GM19397 (cell line): ENCODE results near the gene KLHL26.
"Not testable (repeated sequence)": the region's sequence is repeated elsewhere in the genome, so short reads cannot be mapped to it uniquely, and the experiment has no call there.

ENCODE experiments used
- ATAC-seq: cut with Tn5 transposase; IDR thresholded peaks from one replicate; pipeline ENCODE4 v1.9.1; 2021; ENCODE audit warnings: mild to moderate bottlenecking, moderate library complexity; ENCODE audit not compliant: unreplicated experiment

KLHL26 gene, protein sequence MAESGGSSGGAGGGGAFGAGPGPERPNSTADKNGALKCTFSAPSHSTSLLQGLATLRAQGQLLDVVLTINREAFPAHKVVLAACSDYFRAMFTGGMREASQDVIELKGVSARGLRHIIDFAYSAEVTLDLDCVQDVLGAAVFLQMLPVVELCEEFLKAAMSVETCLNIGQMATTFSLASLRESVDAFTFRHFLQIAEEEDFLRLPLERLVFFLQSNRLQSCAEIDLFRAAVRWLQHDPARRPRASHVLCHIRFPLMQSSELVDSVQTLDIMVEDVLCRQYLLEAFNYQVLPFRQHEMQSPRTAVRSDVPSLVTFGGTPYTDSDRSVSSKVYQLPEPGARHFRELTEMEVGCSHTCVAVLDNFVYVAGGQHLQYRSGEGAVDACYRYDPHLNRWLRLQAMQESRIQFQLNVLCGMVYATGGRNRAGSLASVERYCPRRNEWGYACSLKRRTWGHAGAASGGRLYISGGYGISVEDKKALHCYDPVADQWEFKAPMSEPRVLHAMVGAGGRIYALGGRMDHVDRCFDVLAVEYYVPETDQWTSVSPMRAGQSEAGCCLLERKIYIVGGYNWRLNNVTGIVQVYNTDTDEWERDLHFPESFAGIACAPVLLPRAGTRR

DNA sequence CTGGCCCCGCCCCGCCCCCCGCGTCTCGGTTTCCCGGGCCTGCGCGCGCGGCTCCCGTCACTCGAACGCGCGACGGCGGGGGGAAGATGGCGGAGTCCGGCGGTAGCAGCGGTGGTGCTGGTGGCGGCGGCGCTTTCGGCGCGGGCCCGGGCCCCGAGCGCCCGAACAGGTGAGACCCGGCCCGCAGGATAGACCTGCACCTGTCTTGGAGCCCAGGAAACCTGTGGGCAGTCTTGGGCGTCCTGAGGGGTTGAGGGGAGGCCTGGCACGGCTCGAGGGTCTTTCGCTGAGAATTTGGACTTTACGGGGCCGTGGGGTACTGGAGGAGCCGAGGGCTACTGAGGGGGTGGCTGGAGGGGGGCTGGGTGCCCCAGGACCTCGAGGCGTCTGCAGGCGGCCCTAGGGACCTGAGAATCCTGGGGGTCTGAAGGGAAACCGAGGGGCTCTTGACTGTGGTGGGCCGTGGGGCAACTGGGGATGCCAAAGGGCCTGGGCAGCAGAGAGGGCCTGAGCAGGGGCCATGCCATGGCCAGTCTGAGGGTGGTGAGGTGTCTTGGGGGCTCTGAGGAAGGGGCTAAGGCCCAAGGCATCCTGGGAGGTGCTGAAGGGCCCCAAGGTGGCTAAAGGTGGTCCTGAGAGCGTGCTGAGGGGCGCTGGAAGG lies at the start of gene KLHL26:
Gene KLHL26 (plus strand): TSS at position 60 of the 661 bp plus-strand sequence. CDS start 27 bp downstream, at position 87.
- no peak for ATAC-seq

DNA sequence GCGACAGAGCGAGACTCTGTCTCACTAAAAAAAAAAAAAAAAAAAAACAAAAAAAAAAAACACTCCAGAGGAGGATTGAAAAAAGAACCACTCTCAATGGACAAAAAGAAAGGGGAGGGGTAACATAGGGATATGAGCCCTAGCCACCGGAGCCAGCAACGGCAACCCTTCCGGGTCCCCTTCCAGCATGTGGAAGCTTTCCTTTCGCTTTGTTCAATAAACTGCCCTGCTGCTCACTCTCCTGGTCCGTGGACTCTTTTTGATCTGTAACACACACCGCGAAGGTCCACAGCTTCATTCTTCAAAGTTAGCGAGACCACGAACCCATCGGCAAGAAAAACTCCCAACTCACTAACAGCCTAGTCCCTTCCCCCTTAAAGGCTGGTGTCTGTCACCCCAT lies 49.3 kb upstream of the KLHL26 start:
- ATAC-seq, result no peak

DNA sequence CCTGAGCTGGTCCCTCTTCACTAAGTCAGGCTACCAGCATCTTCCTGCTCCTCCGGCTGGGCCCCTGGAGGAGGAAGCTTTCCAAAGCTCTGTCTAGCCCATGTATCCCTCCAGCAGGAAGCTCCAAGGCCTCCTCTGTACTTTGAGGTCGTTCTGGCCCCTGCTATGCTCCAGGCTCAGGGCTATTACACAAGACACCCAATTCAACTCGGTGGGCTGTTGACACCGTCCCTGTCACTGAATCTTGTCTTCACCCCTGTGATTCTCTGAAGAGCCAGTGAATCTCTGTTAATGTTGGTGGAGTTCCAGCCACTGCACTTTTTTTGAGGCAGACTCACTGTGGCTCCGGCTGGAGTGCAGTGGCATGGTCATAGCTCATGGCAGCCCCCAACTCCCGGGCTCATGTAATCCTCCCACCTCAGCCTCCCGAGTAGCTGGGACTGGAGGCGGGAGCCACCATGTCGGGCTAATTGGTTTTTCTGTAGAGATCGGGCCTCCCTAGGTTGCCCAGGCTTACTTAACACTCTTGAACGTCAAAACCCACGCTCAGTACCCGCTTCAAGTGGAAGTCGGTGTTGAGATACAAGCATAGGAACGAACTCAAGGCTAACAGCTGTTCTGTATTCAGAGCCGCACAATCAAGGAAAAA lies 48.7 kb upstream of the KLHL26 start:
- ATAC-seq, result no peak

DNA sequence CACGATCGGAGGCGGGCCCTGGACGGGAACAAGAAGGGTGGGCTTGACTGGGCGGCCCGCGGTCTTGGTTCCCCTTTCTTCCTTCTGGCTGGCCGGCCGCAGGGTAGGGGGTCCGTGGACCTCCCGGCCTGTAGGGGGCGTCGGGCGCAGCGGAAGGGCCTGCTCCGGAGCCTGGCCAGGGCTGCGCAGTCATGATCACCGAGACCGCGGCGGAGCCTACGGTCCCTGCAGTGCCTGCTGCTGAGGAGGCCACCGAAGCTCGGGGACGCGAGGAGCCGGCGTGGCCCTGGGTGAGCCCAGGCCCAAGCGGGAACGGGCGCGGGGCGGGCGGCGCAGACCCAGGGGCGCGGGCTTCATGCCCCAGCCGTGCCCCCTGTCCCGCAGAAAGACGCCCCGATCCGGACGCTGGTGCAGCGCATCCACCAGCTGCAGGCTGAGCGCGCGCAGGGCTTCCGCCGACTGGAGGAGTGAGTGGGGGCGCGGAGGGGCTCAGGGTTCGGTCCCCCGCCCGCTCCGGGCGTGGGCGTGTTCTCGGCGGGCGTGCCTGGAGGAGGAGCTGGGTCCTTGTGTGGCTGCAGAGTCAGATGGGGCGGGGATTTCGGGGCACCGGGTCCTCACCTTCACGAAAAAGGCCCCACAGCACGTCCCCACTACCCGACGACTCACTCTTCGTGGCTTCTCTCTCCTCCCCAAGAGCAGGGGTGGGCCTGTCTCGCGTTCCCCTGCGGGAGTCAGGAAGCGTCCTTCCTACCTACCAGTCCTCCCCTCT lies 48.0 kb upstream of the KLHL26 start, which contains the start of gene REX1BD:
Gene REX1BD (plus strand): TSS at position 188 of the 769 bp plus-strand sequence. CDS start 4 bp downstream, at position 192.
- peak; percentile 87 for ATAC-seq

DNA sequence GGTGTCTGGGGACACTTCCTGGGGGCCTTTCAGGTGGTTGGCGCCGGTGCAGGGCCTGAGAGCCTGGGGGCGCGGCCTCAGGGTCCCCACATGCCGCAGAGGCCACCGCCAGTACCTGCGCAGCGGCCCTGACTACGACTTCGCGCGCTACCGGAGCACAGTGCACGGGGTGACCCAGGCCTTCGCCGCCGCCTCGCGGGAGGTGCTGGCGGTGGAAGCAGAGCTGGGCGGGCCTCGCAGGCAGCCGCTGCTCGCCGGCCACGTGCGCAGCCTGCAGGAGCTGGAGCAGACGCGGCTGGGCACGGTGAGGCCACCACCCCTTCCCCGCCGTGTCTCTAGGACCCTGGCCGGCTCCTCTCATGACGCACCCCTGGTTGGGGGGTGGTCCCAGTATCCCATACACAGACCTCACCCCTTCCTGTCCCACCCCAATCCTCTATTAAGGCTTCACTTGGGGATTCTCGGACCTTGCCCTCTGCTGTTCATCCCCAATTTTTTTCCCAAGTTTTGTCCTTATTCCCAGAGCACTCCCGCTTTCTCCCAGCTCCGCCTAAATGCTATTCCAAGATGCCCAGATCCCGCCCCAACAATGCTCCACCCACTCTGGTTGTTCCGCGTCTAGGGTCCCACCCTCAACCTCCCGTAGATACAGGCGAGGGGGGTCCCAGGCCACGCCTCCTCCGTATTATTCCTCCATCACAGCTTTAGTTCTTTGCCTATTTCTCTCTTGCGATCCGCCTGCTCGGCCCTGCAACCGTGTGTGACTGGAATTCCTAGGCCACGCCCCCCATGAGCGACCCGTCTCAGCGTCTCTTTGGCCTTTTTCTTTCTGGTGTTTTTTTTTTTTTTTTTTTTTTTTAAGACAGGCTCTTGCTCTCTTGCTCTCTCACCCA lies 47.2 kb upstream of the KLHL26 start:
- ATAC-seq, result peak; percentile 30

DNA sequence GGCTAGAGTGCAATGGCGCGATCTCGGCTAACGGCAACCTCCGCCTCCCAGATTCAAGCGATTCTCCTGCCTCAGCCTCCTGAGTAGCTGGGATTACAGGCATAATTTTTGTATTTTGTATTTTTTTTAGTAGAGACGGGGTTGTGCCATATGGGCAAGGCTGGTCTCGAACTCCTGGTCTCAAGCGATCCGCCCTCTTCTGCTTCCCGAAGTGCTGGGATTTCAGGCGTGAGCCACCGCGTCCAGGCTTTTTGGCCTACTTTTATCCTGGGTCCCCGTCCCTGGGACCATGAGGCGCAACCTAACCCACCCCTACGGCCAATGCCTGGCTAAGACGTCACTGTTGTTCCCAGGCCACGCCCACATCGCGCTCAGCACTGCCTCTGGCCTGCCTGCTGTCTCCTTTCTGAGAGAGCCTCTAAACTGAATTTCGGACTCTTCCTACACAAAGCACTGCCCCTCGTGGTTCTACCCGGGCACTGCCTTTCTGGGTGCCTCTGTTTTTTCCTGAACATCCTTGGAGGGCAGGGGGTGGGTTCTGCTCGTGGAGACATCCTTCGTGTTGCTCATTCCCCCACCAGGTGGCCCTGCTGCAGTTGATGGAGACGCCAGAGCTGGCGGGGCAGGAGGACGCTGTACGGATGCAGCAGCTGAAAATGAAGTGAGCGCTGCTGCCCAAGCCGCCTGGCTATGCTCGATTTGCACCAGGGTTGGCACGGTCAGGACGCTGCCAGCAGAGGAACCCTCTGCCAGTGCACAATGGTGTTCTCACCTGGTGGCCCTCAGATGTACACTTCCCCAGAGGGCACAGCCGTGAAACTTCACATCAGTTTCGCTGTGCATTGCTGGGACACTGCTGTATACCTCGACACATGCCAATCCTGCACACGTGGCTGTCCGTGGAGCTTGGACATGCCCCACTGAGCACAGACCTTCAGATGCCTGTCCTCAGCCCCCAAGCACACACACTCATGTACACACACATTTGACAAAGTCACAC lies 46.3 kb upstream of the KLHL26 start:
- ATAC-seq, result no peak

DNA sequence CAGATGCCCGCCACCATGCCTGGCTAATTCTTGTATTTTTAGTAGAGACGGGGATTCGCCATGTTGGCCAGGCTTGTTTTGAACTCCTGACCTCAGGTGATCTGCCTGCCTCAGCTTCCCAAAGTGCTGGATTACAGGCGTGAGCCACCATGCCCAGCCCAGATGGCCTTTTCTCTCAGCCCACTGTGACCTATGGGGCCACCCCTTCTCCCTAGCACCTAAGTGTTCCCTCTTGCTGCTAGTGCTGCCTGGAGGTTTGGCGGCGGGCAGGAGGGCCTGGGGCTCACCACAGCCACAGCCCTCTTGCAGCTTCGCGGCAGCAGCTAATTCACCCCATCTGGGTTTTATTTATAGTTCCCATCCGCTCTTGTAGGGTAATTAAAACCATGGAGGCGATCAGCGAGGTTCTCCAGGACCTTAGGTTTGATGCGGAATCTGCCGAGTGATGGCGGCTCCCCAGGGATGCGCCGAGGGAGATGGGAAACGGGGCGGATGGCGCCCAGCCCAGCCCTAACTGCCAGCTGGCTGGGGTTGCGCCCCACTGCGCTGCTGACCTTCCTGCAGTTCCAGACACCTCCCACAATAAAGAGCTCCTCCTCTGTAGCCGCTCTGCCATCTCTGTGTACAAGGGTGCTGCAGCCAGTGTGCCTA lies 45.0 kb upstream of the KLHL26 start:
- no peak for ATAC-seq

DNA sequence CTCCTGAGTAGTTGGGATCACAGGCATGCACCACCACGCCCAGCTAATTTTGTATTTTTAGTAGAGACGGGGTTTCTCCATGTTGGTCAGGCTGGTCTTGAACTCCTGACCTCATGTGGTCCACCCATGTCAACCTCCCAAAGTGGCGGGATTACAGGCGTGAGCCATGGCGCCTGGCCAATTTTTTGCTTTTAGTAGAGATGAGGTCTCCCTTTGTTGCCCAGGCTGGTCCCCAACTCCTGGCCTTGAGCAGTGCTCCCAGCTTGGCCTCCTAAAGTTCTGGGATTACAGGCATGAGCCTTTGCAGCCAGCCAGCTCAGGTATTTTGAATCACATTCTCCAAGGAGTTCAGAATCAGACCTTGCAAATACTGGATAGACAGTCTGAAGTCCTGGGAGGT lies 44.1 kb upstream of the KLHL26 start:
- ATAC-seq, result not testable (repeated sequence)

DNA sequence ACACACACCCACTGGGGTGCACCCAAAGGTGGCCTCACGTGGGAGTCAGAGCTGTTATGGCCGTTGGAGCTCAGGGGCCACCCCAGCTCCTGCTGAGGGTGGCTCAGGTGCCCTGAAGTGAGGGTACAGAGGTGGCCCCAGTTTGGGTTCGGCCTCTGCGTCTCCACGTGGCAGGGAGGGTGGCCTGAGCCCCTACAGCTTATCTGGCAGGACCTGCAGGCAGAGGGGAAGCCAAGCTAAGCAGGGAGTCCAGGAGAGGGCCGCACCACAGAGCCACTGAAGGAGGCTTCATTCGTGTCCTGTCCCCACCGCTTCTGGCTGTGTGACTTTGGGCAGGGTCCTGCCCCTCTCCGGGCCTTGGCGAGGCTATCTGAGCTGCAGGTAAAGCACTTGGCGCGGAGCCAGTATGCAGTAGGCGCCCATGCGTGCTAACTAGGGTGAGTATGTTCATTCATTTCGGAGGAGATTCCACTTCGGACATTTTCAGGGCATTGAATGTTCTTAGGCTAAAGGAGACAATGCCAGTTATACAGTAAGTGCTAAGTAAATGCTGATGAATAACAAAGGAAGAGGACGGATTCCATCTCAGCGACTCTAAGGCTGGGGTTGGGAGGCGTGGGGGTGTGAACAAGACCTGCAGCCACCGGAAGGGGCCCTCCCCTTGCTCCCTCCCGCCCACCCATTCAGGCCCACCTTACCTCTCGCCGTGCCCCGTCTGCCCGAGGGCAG lies 43.3 kb upstream of the KLHL26 start:
- no peak for ATAC-seq

DNA sequence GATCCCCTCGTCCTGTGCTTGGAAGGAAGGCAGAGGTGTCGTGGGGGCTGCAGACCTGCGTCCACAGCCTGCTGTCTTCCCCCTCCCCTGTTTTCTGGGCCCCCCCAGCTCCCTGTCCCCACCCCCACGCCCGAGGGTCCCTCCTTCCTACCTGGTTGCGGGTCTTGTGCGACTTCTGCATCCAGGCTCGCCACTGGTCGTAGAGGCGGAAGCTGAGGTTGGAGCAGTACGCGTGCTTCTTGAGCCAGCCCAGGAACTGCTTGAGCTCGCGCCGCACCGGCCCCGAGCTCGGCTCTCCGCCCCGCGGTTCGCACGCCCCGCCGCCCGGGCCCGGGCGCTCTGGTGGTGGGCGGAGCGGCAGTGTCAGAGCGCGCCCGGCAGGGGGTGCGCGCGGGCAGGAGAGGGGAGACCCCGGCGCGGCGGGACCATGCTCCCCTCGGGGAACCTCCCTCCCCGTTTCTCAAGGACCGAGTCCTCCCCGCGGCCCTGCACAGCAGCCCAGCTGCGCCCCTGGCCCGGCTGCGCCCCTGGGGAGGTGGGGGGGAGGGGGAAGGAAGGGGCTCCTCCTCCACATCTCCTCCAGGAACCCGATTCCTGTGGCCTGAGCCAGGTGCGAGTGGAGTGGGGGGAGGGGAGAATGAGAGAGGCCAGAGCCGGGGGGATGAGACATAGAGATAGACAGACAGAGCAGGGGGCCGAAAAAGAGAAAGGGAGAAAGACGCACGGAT lies 42.6 kb upstream of the KLHL26 start:
- peak; percentile 58 for ATAC-seq

DNA sequence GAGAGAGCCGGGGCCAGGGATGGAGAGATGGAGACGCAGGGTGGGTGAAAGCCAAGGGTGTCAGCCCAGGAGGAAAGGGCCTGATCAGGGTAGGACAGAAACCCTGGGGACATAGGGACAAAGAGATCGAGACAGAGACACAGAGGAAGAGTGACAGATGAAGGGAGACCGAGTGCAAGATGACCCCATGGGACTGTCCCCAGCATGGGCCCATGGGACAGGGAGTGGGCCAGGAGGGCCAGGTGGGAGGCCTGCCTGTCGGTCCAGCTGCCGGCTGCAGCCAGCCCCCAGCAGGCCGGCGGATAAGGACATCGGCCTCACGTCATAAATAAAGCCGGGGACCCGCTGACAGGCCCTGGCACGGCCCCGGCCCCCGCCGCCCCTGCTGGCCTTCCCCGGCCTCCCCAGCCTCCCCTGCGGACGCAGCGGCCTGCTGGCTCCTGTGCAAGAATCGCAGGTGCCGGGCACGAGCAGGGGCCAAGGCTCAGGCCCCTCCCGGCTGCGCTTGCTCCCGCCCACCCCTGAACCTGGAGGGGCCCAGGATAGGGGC lies 41.9 kb upstream of the KLHL26 start:
- ATAC-seq, result no peak

DNA sequence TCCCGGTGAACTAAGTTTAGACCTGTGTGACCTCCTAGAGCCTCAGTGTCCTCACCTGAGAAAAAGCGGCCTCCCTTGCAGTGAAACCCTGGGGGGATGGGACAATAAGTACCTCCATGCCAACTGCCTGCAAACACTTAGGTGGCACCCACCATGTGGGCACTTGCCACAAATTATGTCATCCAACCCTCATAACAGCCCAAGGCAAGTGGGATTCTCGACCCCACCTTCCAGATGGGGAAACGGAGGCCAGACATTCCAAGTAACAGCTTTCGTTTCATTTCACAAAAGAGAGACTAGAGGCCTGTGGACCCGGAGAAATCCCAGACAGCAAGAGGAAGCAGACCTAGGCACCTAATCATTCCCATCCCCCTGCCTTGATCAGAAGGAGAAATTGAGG lies 41.4 kb upstream of the KLHL26 start:
- no peak for ATAC-seq

DNA sequence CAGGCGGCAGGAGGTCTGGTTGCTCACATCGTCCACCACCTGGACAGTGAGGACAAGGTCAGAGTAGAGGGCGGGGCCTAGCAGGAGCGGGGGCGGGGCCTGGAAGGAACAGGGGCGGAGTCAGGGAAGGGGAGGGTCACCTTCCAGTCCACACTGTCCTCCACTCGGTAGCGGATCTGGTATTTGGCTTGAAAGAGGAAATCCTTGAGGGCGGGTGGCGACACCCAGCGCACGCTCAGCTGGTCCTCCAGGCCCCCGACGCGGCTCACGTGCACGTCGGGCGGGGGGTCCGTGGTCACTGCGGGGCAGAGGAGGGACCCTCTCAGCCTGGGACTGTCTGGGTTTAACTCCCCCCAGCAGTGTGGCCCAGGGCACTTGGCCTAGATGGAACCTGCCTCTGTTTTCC lies 40.1 kb upstream of the KLHL26 start:
- no peak for ATAC-seq

DNA sequence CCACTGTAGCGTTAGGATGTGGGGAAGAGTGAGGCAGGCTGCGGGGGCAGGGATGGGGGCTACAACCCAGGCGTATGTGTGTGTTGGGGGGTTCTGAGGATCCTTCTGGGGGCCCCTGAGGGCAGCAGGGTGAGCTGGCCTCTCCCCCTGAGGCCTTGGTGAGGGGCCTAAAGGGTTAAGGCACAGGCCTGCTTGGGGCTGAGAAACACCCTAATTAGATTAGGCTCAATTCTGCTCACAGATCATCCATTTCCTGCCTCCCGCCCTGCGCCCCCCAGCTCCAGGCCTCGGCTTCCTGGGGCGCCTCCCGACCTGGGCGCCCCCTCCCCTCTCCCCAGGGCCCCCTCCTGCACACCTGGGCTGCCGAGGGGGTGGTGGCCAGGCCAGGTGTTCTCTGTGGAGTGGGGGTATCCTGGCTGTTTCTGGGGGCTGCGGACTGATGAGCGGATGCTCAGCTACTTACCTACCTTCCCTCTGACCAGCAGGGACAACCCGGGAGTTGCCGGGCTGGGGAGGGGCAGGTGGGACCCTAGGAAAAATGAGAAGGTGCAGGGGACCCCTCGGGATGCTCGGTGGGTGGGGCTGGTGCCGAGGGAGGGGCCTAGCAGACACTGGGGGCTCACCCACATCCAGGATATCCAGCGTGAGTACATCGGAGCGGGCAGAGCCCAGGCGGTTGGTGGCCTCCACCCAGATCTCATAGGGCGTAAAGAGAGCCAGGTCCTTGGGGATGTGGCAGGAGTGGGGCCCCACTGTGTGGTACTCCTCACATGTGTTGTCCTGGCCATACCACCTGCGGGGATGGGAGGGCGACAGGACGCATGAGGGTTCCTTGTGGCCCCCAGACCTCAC lies 38.8 kb upstream of the KLHL26 start:
- no peak for ATAC-seq

DNA sequence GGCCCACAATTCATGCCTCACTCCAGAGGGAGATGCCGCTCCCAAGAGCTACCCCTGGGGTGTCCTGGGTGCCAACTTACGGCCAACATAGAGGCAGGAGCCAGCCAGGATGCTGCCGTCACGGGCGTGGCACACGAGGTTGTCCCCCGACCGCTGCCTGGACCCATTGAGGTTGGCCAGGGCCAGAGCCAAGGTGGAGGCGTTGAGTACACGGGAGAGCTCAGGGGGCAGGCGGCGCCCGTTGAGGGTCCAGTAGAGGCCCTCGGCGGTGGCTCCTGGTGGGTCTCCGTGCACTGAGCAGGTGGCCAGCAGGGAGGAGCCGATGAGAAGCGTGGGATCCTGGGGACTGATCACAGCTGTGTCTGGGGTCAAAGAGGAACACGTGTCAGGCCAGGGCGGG lies 37.3 kb upstream of the KLHL26 start:
- ATAC-seq, result no peak
